Measurements from ENCODE around the gene FOXJ2. TPM values are rescaled to one million over a fixed set of nuclear protein-coding genes. Genes with fewer than 3 reads are reported as not detected.

FOXJ2 gene
- total RNA-seq, 4 donors from 2014 or later = 16.4 to 28.2 (median 20.4) TPM

DNA sequence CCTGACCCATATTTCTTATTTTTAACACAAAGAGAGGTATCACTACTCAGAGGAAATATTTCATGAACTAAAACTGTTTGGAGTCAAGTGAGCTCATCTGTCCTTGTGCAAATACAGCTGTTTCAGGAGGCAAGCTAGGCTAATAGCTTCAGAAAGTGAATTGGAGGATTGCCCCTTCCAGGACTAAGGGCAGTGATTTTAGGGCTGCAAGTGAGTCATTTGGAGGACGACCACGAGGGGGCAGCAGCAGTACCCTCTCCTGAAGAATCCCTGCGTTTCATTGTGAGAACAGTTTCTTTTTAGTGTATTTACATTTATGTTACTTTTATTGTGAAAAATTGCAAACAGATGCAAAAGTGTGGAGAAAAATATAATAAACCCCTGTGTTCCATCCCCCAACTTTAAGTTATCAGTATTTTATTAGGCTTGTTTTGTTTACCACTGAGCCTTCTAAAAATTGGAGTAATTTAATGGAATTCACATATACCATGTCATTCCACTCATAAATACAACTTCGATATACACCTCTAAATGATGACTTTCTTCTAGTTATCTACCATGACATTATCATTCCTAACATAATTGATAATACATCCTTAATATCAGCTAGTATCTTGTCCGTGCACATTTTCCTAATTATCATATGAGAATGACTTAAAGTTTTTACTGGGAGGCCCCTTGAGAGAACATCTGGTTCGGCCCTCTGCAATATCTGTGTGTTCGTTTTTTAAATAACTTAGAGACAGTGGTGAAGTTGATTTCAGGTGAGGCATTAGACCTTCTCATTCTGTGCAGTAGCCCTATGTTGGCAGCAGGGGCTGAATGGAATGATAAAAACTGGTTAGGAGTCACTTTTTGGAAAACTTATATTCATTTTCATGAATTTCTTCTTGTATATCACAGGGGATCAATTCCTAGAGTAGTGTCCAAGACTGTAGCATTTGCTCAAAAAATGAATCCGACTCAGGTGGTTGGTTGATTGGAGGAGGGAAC lies 13.7 kb downstream of the FOXJ2 start:
- Histone ChIP-seq H3K4me3 (no peak overlapping the region), H3K4me1 (peaks cover 0 to 7% (median 0%) of the 10 kb centered on the region in 3 donors), H3K9me3 (no peaks in the 10 kb centered on the region), H3K36me3 (peaks cover 8 to 98% of the 10 kb centered on the region in 2 donors), H3K27me3 (no peaks in the 10 kb centered on the region), H3K27ac (no peak overlapping the region)
- 25 to 31% methylated on average over 6 to 8 of the region's 8 CpGs for WGBS, 2 donors (ENCODE audit: low coverage in 1 of 2)
- TF ChIP-seq EP300 (IDR thresholded peaks at IDR 0.05) = no peak
- TF ChIP-seq CTCF (IDR thresholded peaks at IDR 0.05) = peak; percentile 64 to 83 (median 72)
- no peak for TF ChIP-seq POLR2A (IDR thresholded peaks at IDR 0.05)
- peak; percentile 74 for ATAC-seq

DNA sequence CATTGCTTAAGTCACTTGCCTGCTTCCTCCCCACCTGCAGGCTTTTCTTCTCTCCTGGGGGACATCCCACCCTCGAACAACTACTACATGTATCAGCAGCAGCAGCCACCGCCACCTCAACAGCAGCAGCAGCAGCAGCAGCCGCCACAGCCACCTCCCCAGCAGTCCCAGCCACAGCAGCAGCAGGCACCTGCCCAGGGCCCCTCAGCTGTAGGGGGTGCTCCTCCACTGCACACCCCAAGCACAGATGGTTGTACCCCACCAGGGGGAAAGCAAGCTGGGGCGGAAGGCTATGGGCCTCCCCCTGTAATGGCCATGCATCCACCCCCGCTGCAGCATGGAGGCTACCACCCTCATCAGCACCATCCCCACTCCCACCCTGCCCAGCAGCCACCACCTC lies 15.3 kb downstream of the FOXJ2 start:
- peaks cover 0 to 7% (median 0%) of the 10 kb centered on the region in 3 donors for H3K4me1 ChIP-seq
- no peak overlapping the region for H3K27ac ChIP-seq
- H3K9me3 ChIP-seq = no peaks in the 10 kb centered on the region
- ATAC-seq = no peak
- WGBS, 2 donors (ENCODE audit: low coverage in 1 of 2) = no CpG with 5 or more reads among the region's 5 CpGs
- H3K36me3 ChIP-seq = peaks cover 4 to 98% of the 10 kb centered on the region in 2 donors
- no peak overlapping the region for H3K4me3 ChIP-seq
- TF ChIP-seq POLR2AphosphoS5 (IDR thresholded peaks at IDR 0.05) = no peak
- no peak for TF ChIP-seq EP300 (IDR thresholded peaks at IDR 0.05)
- no peak for TF ChIP-seq CTCF (IDR thresholded peaks at IDR 0.05)
- TF ChIP-seq POLR2A (IDR thresholded peaks at IDR 0.05) = no peak
- no peaks in the 10 kb centered on the region for H3K27me3 ChIP-seq

- 51 to 67% methylated on average over 4 of the region's 4 CpGs for WGBS, 2 donors (ENCODE audit: low coverage in 1 of 2)
- Histone ChIP-seq H3K36me3 (peaks cover 4 to 98% of the 10 kb centered on the region in 2 donors), H3K27me3 (no peaks in the 10 kb centered on the region), H3K9me3 (no peaks in the 10 kb centered on the region), H3K4me1 (peaks cover 0 to 7% (median 0%) of the 10 kb centered on the region in 3 donors), H3K4me3 (no peak overlapping the region), H3K27ac (no peak overlapping the region)
- ATAC-seq = no peak
- TF ChIP-seq CTCF (IDR thresholded peaks at IDR 0.05) = no peak
- TF ChIP-seq EP300 (IDR thresholded peaks at IDR 0.05) = no peak
- no peak for TF ChIP-seq POLR2A (IDR thresholded peaks at IDR 0.05)
- TF ChIP-seq POLR2AphosphoS5 (IDR thresholded peaks at IDR 0.05) = no peak
These were observed 16.4 kb downstream of the FOXJ2 start for GRCh38 chr12:8048906-8049305.

GRCh38 chr12:8050600-8051250 lies 18.2 kb downstream of the FOXJ2 start:
- Histone ChIP-seq H3K27ac (peak overlapping the region in 1 of 4 donors; percentile 24), H3K4me3 (no peak overlapping the region), H3K36me3 (peaks cover 4 to 98% of the 10 kb centered on the region in 2 donors), H3K27me3 (no peaks in the 10 kb centered on the region), H3K9me3 (no peaks in the 10 kb centered on the region), H3K4me1 (peaks cover 0 to 5% (median 0%) of the 10 kb centered on the region in 3 donors)
- 87 to 94% methylated on average over 5 to 6 of the region's 7 CpGs for WGBS, 2 donors (ENCODE audit: low coverage in 1 of 2)
- TF ChIP-seq POLR2AphosphoS5 (IDR thresholded peaks at IDR 0.05) = no peak
- no peak for ATAC-seq

- H3K27ac ChIP-seq = no peak overlapping the region
- peak; percentile 57 for ATAC-seq
- H3K36me3 ChIP-seq = peaks cover 4 to 88% of the 10 kb centered on the region in 2 donors
- no peaks in the 10 kb centered on the region for H3K9me3 ChIP-seq
- no peak overlapping the region for H3K4me3 ChIP-seq
- H3K27me3 ChIP-seq = no peaks in the 10 kb centered on the region
- TF ChIP-seq EP300 (IDR thresholded peaks at IDR 0.05) = no peak
- TF ChIP-seq POLR2A (IDR thresholded peaks at IDR 0.05) = no peak
- TF ChIP-seq CTCF (IDR thresholded peaks at IDR 0.05) = no peak
- no peak for TF ChIP-seq POLR2AphosphoS5 (IDR thresholded peaks at IDR 0.05)
- 65 to 74% methylated on average over 5 to 7 of the region's 7 CpGs for WGBS, 2 donors (ENCODE audit: low coverage in 1 of 2)
- H3K4me1 ChIP-seq = no peaks in the 10 kb centered on the region
These were observed 20.2 kb downstream of the FOXJ2 start for GRCh38 chr12:8052679-8053078.

All from gastroesophageal sphincter (tissue), 4 donors.